NCI-H1105 treated with DMSO at 0.1 percent for 48 hours (cell line): Measurements from ENCODE around the gene CLEC11A.

ENCODE experiments used
- DNase-seq: peaks from one replicate; lab custom pipeline; 2025; lab: John Stamatoyannopoulos, UW

CLEC11A gene

GRCh38 chr19:50723069-50723468, at the start of gene CLEC11A:
TSS of gene CLEC11A (plus strand) at chr19:50723364. CDS start at chr19:50723526, 162 bp downstream.
- no peak for DNase-seq

GRCh38 chr19:50676625-50677197, 46.5 kb upstream of the CLEC11A start:
- no peak for DNase-seq

- DNase-seq = no peak
Measured at GRCh38 chr19:50677636-50678035, 45.5 kb upstream of the CLEC11A start.

- no peak for DNase-seq
Measured at GRCh38 chr19:50678323-50678722, 44.8 kb upstream of the CLEC11A start.

GRCh38 chr19:50679177-50680125, 43.7 kb upstream of the CLEC11A start:
- peak; percentile 47 for DNase-seq

- no peak for DNase-seq
Measured at GRCh38 chr19:50686310-50687032, 36.7 kb upstream of the CLEC11A start.

- DNase-seq = no peak
Measured at GRCh38 chr19:50688766-50689165, 34.4 kb upstream of the CLEC11A start.

- no peak for DNase-seq
Measured at GRCh38 chr19:50690439-50690838, 32.7 kb upstream of the CLEC11A start.

- no peak for DNase-seq
Measured at GRCh38 chr19:50693064-50693975, 29.8 kb upstream of the CLEC11A start.

GRCh38 chr19:50694815-50695145, 28.4 kb upstream of the CLEC11A start:
- DNase-seq = no peak

- peak; percentile 56 for DNase-seq
Measured at GRCh38 chr19:50695251-50696093, 27.7 kb upstream of the CLEC11A start.

- DNase-seq = no peak
Measured at GRCh38 chr19:50696094-50696483, 27.1 kb upstream of the CLEC11A start.

GRCh38 chr19:50697414-50698124, 25.6 kb upstream of the CLEC11A start:
- no peak for DNase-seq

- DNase-seq = no peak
Measured at GRCh38 chr19:50701367-50701985, 21.7 kb upstream of the CLEC11A start.

GRCh38 chr19:50702158-50702870, 20.9 kb upstream of the CLEC11A start:
- DNase-seq = no peak

GRCh38 chr19:50702871-50703829, 20.0 kb upstream of the CLEC11A start:
- no peak for DNase-seq

- DNase-seq = peak; percentile 17
Measured at GRCh38 chr19:50703915-50704796, 19.0 kb upstream of the CLEC11A start.
